ENCODE measurements around the gene CCN6.

DNA sequence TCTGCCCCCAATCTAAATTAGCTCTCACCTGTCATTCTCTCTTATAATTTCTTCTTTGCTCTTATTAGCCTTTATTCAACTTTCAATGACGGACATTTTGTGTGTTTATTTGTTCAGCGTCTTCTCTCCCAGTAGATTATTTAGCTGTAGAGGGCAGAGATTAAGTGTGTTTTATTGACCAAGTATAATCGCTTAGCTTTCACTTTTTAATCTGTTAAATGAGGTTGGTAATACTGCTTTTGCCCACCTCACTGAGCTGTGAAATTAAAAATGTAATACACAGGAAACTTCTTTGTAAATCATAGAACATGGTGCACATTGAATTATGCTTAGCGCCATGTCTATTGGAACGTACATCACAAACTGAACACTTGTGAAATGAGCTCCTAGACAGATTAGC is 3.5 kb upstream of the CCN6 start:
- TF ChIP-seq, protein P1, sequence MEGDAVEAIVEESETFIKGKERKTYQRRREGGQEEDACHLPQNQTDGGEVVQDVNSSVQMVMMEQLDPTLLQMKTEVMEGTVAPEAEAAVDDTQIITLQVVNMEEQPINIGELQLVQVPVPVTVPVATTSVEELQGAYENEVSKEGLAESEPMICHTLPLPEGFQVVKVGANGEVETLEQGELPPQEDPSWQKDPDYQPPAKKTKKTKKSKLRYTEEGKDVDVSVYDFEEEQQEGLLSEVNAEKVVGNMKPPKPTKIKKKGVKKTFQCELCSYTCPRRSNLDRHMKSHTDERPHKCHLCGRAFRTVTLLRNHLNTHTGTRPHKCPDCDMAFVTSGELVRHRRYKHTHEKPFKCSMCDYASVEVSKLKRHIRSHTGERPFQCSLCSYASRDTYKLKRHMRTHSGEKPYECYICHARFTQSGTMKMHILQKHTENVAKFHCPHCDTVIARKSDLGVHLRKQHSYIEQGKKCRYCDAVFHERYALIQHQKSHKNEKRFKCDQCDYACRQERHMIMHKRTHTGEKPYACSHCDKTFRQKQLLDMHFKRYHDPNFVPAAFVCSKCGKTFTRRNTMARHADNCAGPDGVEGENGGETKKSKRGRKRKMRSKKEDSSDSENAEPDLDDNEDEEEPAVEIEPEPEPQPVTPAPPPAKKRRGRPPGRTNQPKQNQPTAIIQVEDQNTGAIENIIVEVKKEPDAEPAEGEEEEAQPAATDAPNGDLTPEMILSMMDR (IDR thresholded peaks at IDR 0.05) = no peak
- TF ChIP-seq POLR2A (IDR thresholded peaks at IDR 0.05) = no peak
